Breast epithelium (tissue), 4 donors: ENCODE measurements around the gene MGAT3. TPM values are rescaled to one million over a fixed set of nuclear protein-coding genes. Genes with fewer than 3 reads are reported as not detected.
"Not testable (repeated sequence)": the region's sequence is repeated elsewhere in the genome, so short reads cannot be mapped to it uniquely, and the experiment has no call there.

Experiments used
- DNase-seq, 2 donors: peaks; one replicate each; pipeline ENCODE4 v3.0.0-alpha.2; 2019; ENCODE audit warnings: low spot score in 2 of 2
- H3K27ac ChIP-seq, 2 donors: fragments of 200-600 bp; sonication (generic) in 1 of 2; one replicate each; pipeline ENCODE4 v1.5.1; 2016 to 2019; ENCODE audit warnings: mild to moderate bottlenecking in 1 of 2
- H3K27me3 ChIP-seq, 2 donors: fragments of 200-600 bp; sonication (generic) in 1 of 2; one replicate each; pipeline versions ENCODE4 v1.5.1 to v1.6.0; 2017 to 2019; ENCODE audit warnings: control low read depth in 1 of 2, mild to moderate bottlenecking in 1 of 2
- H3K36me3 ChIP-seq: fragments of 200-600 bp; one replicate; pipeline ENCODE4 v1.5.1; 2019
- H3K4me1 ChIP-seq, 2 donors: fragments of 200-600 bp; sonication (generic); one replicate each; pipeline ENCODE4 v1.5.1; 2016 to 2019; ENCODE audit warnings: control low read depth in 1 of 2
- H3K4me3 ChIP-seq, 3 donors: fragments of 200-600 bp; sonication (generic); 1 replicate in 2 of 3; 2 replicates in 1 of 3; pipeline ENCODE4 v1.5.1; 2016 to 2019; ENCODE audit warnings: mild to moderate bottlenecking in 3 of 3, moderate library complexity in 2 of 3
- H3K9me3 ChIP-seq, 2 donors: fragments of 200-600 bp; sonication (generic) in 1 of 2; one replicate each; pipeline ENCODE4 v1.5.1; 2016 to 2019; ENCODE audit warnings: control low read depth in 1 of 2
- CTCF ChIP-seq, 3 donors: fragments of 450-650 bp; IDR thresholded peaks; one replicate each; pipeline ENCODE4 v1.5.1; 2016 to 2017; ENCODE audit warnings: antibody characterized with exemption in 3 of 3, mild to moderate bottlenecking in 3 of 3, moderate library complexity in 3 of 3
- POLR2A ChIP-seq: fragments of 450-650 bp; IDR thresholded peaks from one replicate; pipeline ENCODE4 v1.6.1; 2016; ENCODE audit warnings: antibody characterized with exemption, mild to moderate bottlenecking, moderate library complexity
- POLR2AphosphoS5 ChIP-seq, 3 donors: sonication (generic); formaldehyde crosslinking; IDR thresholded peaks; one replicate each; pipeline ENCODE4 v1.6.1; 2017; ENCODE audit warnings: antibody characterized with exemption in 3 of 3
- intact Hi-C: fragments of 100-400 bp; cut with DNase I; formaldehyde crosslinking; loops from one replicate; pipeline ENCODE4 v1.15.1; 2023; ENCODE audit warnings: low total_unique reads
- total RNA-seq, 3 donors: library from RNA; depleted of rRNA; stranded (reverse); fragments of >200 nt; gene quantifications; one replicate each; pipeline ENCODE4 v1.1.0, GENCODE V29; 2016

The MGAT3 gene
- total RNA-seq, 3 donors from 2014 or later: 1.9 to 9.4 (median 3.9) TPM

- Histone ChIP-seq H3K27me3 (no peaks in the 10 kb centered on the region), H3K9me3 (no peaks in the 10 kb centered on the region), H3K27ac (no peak overlapping the region), H3K4me1 (peaks cover 8 to 17% of the 10 kb centered on the region in 2 donors), H3K36me3 (no peaks in the 10 kb centered on the region), H3K4me3 (no peak overlapping the region)
- intact Hi-C loops: no loop called here
- TF ChIP-seq POLR2A (no peak), POLR2AphosphoS5 (IDR thresholded peaks at IDR 0.05) (no peak), CTCF (IDR thresholded peaks at IDR 0.05) (no peak)
- no peak for DNase-seq
These were observed 47.3 kb downstream of the MGAT3 start for GRCh38 chr22:39504071-39504470.

- H3K4me3 ChIP-seq, H3K27me3 ChIP-seq, DNase-seq, H3K27ac ChIP-seq, intact Hi-C loops, H3K9me3 ChIP-seq, H3K36me3 ChIP-seq: not testable (repeated sequence)
- H3K4me1 ChIP-seq: peaks cover 8 to 11% of the 10 kb centered on the region in 2 donors
These were observed 50.2 kb downstream of the MGAT3 start for GRCh38 chr22:39507021-39507420.

GRCh38 chr22:39508393-39508792 is 51.6 kb downstream of the MGAT3 start:
- intact Hi-C loops: no loop called here
- no peaks in the 10 kb centered on the region for H3K9me3 ChIP-seq

GRCh38 chr22:39510529-39511149 is 53.8 kb downstream of the MGAT3 start:
- TF ChIP-seq POLR2A: no peak
- no peak for TF ChIP-seq CTCF (IDR thresholded peaks at IDR 0.05)
- no peak for TF ChIP-seq POLR2AphosphoS5 (IDR thresholded peaks at IDR 0.05)
- Histone ChIP-seq H3K36me3 (peaks cover 7% of the 10 kb centered on the region), H3K4me1 (no peaks in the 10 kb centered on the region), H3K27me3 (no peaks in the 10 kb centered on the region), H3K27ac (no peak overlapping the region), H3K9me3 (no peaks in the 10 kb centered on the region), H3K4me3 (no peak overlapping the region)
- intact Hi-C loops: loop anchor here (10.0 kb wide), 1 partner anchor 76 kb away; no protein-coding TSS in a partner anchor
- no peak for DNase-seq

More at GRCh38 chr22:39508393-39508792, 51.6 kb downstream of the MGAT3 start:
- no peak for DNase-seq
- TF ChIP-seq POLR2AphosphoS5 (IDR thresholded peaks at IDR 0.05): no peak
- no peak for TF ChIP-seq POLR2A
- no peak for TF ChIP-seq CTCF (IDR thresholded peaks at IDR 0.05)
- no peaks in the 10 kb centered on the region for H3K27me3 ChIP-seq
- H3K4me3 ChIP-seq: no peak overlapping the region
- peaks cover 7% of the 10 kb centered on the region for H3K36me3 ChIP-seq
- H3K27ac ChIP-seq: no peak overlapping the region
- H3K4me1 ChIP-seq: peaks cover 2 to 5% of the 10 kb centered on the region in 2 donors

GRCh38 chr22:39511226-39511625 is 54.4 kb downstream of the MGAT3 start:
- H3K36me3 ChIP-seq: peaks cover 7% of the 10 kb centered on the region
- H3K4me3 ChIP-seq: no peak overlapping the region
- H3K4me1 ChIP-seq: no peaks in the 10 kb centered on the region
- H3K27me3 ChIP-seq: no peaks in the 10 kb centered on the region
- H3K27ac ChIP-seq: no peak overlapping the region
- intact Hi-C loops: loop anchor here (10.0 kb wide), 1 partner anchor 76 kb away; no protein-coding TSS in a partner anchor
- no peak for DNase-seq
- TF ChIP-seq POLR2AphosphoS5 (IDR thresholded peaks at IDR 0.05) (no peak), POLR2A (no peak), CTCF (IDR thresholded peaks at IDR 0.05) (no peak)
- no peaks in the 10 kb centered on the region for H3K9me3 ChIP-seq
